SK-N-MC (cell line): ENCODE results near the gene ACER1.
"Not testable (repeated sequence)": the region's sequence is repeated elsewhere in the genome, so short reads cannot be mapped to it uniquely, and the experiment has no call there.

Experiments
- DNase-seq: peaks from one replicate; pipeline ENCODE4 v3.0.0-alpha.2; 2011; ENCODE audit warnings: low read depth, low spot score
- H3K27ac ChIP-seq: fragments of 200-600 bp; sonication (generic); 2 replicates; pipeline ENCODE4 v1.5.1; 2016; ENCODE audit warnings: mixed run types
- H3K36me3 ChIP-seq: fragments of 200-600 bp; sonication (generic); 2 replicates; pipeline ENCODE4 v1.6.1; 2017; ENCODE audit warnings: antibody characterized with exemption, low read length, mixed read lengths; ENCODE audit not compliant: insufficient read depth
- H3K4me3 ChIP-seq: fragments of 200-600 bp; sonication (generic); 2 replicates; pipeline ENCODE4 v1.5.1; 2016
- H3K9ac ChIP-seq: fragments of 200-600 bp; sonication (generic); 2 replicates; pipeline ENCODE4 v1.8.0; 2017; ENCODE audit warnings: mixed run types, mixed read lengths; ENCODE audit not compliant: insufficient read length
- H3K9me3 ChIP-seq: fragments of 200-600 bp; sonication (generic); 2 replicates; pipeline ENCODE4 v1.6.1; 2017; ENCODE audit warnings: low read depth, mild to moderate bottlenecking, antibody characterized with exemption, low read length, moderate library complexity, mixed read lengths
- EZH2 ChIP-seq: fragments of 200-600 bp; sonication (generic); IDR thresholded peaks from one replicate; pipeline ENCODE4 v1.6.1; 2017; ENCODE audit warnings: antibody characterized with exemption
- FOXP2 ChIP-seq: optimal IDR thresholded peaks from 2 replicates; pipeline ENCODE3; 2011; ENCODE audit warnings: mild to moderate bottlenecking, moderate library complexity; ENCODE audit not compliant: insufficient read depth; ENCODE audit errors: extremely low read length, control extremely low read depth
- POLR2AphosphoS5 ChIP-seq: IDR thresholded peaks from 2 replicates; pipeline ENCODE4 v1.6.1; 2012; ENCODE audit warnings: mild to moderate bottlenecking, low read depth, low read length, borderline replicate concordance

ACER1 gene

DNA sequence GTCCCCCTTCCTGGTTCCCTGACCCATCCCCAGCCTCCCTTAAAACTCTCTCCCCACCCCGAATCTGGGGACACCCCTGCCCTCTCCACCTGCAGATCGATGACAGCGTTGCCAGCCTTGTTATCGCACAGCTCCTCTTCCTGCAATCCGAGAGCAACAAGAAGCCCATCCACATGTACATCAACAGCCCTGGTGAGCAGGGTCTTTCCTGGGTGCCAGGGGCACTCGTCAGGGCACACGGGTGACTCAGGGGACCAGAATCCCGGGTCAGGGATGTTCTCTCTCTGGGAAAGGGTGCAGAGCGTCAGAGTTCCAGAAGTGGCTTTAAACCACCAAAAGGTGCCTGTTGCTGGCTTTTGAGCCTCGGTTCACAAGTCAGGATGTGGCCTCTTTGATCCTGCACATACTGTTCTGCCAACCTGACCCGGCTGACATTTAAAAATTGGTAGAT, 29.0 kb upstream of the ACER1 start:
- peak overlapping the region; percentile 86 for H3K9ac ChIP-seq
- peak overlapping the region; percentile 89 for H3K4me3 ChIP-seq
- no peak for DNase-seq
- H3K27ac ChIP-seq, result no peak overlapping the region
- H3K9me3 ChIP-seq, result no peaks in the 10 kb centered on the region
- TF ChIP-seq POLR2AphosphoS5 (no peak), FOXP2 (no peak), EZH2 (no peak)
- H3K36me3 ChIP-seq, result peaks cover 29% of the 10 kb centered on the region

DNA sequence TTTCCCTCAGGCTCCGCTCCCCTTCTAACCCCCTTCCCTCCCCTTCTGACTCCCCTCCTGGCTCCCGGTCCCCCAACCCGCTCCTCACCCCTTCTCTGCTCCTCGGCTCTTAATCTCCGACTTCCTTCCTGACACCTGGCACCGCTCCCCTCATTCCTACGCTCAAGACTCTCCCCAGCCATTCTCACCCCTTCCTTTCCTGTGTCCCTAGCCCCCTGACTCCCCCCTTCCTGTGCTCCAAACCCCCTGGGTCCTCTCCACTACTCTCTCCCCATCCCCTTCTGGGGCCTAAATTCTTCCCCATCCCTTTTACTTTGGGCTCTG, 28.6 kb upstream of the ACER1 start:
- Histone ChIP-seq H3K4me3 (peak overlapping the region; percentile 89), H3K27ac (no peak overlapping the region), H3K9me3 (no peaks in the 10 kb centered on the region), H3K36me3 (peaks cover 27% of the 10 kb centered on the region; the same call in 1 of the 2 replicates), H3K9ac (peak overlapping the region; percentile 86)
- TF ChIP-seq FOXP2, result no peak
- no peak for DNase-seq

DNA sequence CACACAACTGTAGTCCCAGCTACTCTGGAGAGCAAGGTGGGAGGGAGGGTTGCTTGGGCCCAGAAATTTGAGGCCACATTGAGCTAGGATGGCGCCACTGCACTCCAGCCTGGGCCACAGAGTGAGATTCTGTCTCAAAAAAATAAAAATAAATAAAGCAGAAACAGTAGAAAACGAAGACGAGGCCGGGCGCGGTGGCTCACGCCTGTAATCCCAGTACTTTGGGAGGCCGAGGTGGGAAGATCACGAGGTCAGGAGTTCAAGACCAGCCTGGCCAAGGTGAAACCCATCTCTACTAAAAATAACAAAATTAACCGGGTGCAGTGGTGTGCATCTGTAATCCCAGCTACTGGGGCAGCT, 27.4 kb upstream of the ACER1 start:
- not testable (repeated sequence) for DNase-seq

DNA sequence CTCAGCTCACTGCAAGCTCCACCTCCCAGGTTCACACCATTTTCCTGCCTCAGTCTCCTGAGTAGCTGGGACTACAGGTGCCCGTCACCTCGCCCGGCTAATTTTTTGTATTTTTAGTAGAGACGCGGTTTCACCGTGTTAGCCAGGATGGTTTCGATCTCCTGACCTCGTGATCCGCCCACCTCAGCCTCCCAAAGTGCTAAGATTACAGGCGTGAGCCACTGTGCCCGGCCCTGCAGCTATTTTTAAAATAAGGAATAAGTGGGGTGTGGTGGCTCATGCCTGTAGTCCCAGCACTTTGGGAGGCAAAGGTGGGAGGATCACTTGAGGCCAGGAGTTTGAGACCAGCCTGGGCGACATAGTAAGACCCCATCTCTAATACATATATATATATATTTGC, 27.0 kb upstream of the ACER1 start:
- not testable (repeated sequence) for H3K27ac ChIP-seq, H3K4me3 ChIP-seq, DNase-seq

More for the DNA sequence above, 27.4 kb upstream of the ACER1 start:
- not testable (repeated sequence) for H3K9me3 ChIP-seq, H3K27ac ChIP-seq, H3K9ac ChIP-seq
- peak overlapping the region; percentile 89 for H3K4me3 ChIP-seq
- peaks cover 21% of the 10 kb centered on the region; the same call in 1 of the 2 replicates for H3K36me3 ChIP-seq

DNA sequence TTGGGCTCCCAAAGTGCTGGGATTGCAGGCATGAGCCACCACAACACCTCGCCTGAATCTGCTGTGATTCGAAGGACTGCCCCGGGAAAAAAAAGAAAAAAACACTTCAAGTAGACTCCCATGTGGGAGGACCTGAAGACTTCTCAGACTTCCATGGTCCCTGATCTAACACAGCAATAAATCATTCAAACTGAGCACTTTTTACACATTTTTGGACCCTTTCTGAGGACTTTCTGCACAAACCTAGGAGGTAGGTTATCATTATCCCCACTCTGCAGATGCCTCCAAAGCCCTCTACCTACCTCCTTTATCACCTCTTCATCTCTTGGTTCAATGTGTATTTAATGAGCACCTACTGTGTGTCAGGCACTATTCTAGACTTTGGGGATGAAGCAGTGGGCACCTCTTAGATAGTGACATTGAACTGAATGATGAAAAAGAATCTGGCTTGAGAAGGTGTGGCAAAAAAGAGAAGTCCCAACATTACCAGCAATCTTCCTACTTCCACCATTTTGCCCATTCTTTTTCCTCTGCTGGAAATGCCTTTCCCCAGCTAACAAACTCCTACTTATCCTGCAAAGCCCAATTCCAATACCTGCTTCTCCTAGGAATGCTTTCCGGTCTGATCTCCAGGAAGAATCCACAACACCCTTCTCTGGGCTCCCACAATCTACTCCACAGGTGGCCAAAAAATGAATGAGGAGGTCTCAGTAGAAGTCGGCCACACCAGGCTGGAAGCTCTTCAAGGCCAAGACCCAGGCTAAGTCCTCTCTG, 26.3 kb upstream of the ACER1 start:
- DNase-seq, result no peak
- Histone ChIP-seq H3K9me3 (no peaks in the 10 kb centered on the region), H3K27ac (no peak overlapping the region), H3K9ac (no peak overlapping the region), H3K4me3 (no peak overlapping the region), H3K36me3 (peaks cover 10% of the 10 kb centered on the region; the same call in 1 of the 2 replicates)
- TF ChIP-seq EZH2 (no peak), POLR2AphosphoS5 (no peak), FOXP2 (no peak)

More for the DNA sequence above, 27.0 kb upstream of the ACER1 start:
- peaks cover 17% of the 10 kb centered on the region; the same call in 1 of the 2 replicates for H3K36me3 ChIP-seq
- H3K9me3 ChIP-seq, H3K9ac ChIP-seq: not testable (repeated sequence)

DNA sequence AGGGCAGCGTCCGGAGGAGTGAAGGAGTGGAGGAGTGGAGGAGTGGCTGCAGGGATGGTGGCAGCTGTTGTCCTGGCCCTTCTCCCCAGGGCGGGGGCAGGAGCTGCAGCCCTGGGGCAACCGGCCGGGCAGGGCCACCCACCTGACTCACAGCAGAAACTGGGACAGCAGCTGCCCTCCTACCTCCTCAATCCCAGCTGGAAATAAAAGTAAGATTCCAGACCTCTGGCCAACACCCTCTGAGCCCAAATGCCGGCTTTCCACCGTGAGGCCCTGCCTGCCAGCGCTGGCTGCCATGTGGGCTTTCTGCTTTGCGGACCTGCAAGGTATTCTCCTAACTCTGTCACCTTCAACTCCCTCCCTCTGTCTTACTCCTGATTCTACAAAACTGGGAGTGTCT, 24.6 kb upstream of the ACER1 start:
- TF ChIP-seq POLR2AphosphoS5 (no peak), EZH2 (no peak), FOXP2 (no peak)
- Histone ChIP-seq H3K36me3 (no peaks in the 10 kb centered on the region), H3K4me3 (no peak overlapping the region), H3K27ac (no peak overlapping the region), H3K9ac (no peak overlapping the region), H3K9me3 (no peaks in the 10 kb centered on the region)
- DNase-seq, result no peak

DNA sequence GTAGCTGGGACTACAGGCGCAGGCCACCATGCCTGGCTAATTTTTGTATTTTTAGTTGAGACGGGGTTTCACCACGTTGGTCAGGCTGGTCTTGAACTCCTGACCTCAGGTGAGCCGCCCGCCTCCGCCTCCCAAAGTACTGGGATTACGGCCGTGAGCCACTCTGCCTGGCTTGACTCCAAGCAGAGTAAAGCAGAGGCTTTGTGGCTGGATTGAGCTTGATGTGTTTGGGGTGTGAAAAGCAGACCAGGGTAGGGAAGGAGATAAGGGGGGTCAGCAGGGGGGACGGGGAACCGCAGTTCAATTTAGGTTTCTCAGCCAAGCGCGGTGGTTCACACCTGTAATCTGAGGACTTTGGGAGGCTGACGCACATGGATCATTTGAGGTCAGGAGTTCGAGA, 23.8 kb upstream of the ACER1 start:
- no peaks in the 10 kb centered on the region for H3K9me3 ChIP-seq
- no peaks in the 10 kb centered on the region for H3K36me3 ChIP-seq
- TF ChIP-seq POLR2AphosphoS5 (no peak), FOXP2 (no peak), EZH2 (no peak)

DNA sequence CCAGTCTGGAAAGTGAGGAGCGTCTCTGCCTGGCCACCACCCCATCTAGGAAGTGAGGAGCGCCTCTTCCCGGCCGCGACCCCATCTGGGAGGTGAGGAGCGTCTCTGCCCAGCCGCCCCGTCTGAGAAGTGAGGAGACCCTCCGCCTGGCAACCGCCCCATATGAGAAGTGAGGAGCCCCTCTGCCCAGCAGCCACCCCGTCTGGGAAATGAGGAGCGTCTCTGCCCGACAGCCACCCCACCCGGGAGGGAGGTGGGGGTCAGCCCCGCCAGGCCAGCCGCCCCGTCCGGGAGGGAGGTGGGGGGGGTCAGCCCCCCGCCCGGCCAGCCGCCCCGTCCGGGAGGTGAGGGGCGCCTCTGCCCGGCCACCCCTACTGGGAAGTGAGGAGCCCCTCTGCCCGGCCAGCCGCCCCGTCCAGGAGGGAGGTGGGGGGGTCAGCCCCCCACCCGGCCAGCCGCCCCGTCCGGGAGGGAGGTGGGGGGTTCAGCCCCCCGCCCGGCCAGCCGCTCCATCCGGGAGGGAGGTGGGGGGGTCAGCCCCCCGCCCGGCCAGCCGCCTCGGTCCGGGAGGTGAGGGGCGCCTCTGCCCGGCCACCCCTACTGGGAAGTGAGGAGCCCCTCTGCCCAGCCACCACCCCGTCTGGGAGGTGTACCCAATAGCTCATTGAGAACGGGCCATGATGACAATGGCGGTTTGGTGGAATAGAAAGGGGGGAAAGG, 22.1 kb upstream of the ACER1 start:
- not testable (repeated sequence) for H3K9ac ChIP-seq, H3K27ac ChIP-seq, H3K9me3 ChIP-seq, H3K4me3 ChIP-seq, H3K36me3 ChIP-seq, DNase-seq

More for the DNA sequence above, 23.8 kb upstream of the ACER1 start:
- Histone ChIP-seq H3K4me3 (no peak overlapping the region), H3K9ac (no peak overlapping the region), H3K27ac (no peak overlapping the region)
- no peak for DNase-seq

DNA sequence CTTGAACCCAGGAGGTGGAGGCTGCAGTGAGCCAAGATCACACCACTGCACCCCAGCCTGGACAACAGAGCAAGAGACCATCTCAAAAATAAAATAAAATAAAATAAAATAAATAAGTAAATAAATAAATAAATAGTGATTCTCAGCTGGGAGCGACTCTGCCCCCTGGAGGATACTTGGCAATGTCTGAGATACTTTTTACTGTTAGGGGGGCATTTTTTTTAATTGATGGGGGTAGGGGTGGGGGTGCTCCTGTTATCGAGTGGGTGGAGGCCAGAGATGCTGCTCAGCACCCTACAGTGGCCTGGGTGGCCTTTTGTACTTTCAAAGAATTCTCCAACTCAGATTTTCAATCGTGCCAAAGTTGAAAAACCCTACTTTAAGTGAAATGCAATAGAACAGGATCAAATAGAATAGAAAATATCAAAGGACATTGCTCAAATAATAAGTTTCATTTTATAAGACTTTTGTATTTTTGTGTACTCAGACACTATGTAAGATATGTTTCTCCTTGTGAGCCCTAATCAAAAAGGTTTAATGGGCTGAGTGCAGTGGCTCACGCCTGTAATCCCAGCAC, 20.8 kb upstream of the ACER1 start:
- Histone ChIP-seq H3K4me3 (no peak overlapping the region), H3K27ac (no peak overlapping the region), H3K36me3 (no peaks in the 10 kb centered on the region), H3K9ac (no peak overlapping the region), H3K9me3 (no peaks in the 10 kb centered on the region)
- no peak for DNase-seq
- TF ChIP-seq POLR2AphosphoS5 (no peak), FOXP2 (no peak), EZH2 (no peak)
